Mesenchymal stem cell (in vitro differentiated cells and primary cell): Measurements from ENCODE around the gene SBNO1.

Experiments used
- DNase-seq: peaks from one replicate; pipeline ENCODE4 v3.0.0-alpha.2; 2013
- H2AFZ ChIP-seq: one replicate; pipeline ENCODE4 v1.6.1; 2013; ENCODE audit warnings: low read depth, mild to moderate bottlenecking, control low read depth, inconsistent platforms, low read length, moderate library complexity
- H2AK5ac ChIP-seq: 2 replicates; pipeline ENCODE4 v1.6.1; 2013; ENCODE audit warnings: low read length, moderate library complexity, mild to moderate bottlenecking, inconsistent platforms; ENCODE audit not compliant: severe bottlenecking
- H2BK120ac ChIP-seq: one replicate; pipeline ENCODE4 v1.6.1; 2013; ENCODE audit warnings: low read depth, mild to moderate bottlenecking, inconsistent platforms, low read length, moderate library complexity
- H2BK12ac ChIP-seq, 2 experiments: one replicate each; pipeline ENCODE4 v1.6.1; 2013; ENCODE audit warnings: inconsistent platforms in 2 of 2, low read length in 2 of 2, mild to moderate bottlenecking in 2 of 2, moderate library complexity in 2 of 2, control low read depth in 1 of 2
- H2BK15ac ChIP-seq: one replicate; pipeline ENCODE4 v1.6.1; 2013; ENCODE audit warnings: mild to moderate bottlenecking, low read depth, inconsistent platforms; ENCODE audit not compliant: poor library complexity, severe bottlenecking
- H2BK5ac ChIP-seq: 2 replicates; pipeline ENCODE4 v1.6.1; 2013; ENCODE audit warnings: low read depth, mild to moderate bottlenecking, low read length, control low read depth, inconsistent platforms; ENCODE audit not compliant: poor library complexity, severe bottlenecking
- H3K14ac ChIP-seq, 2 experiments: one replicate each; pipeline ENCODE4 v1.6.1; 2013; ENCODE audit warnings: inconsistent platforms in 2 of 2, low read length in 2 of 2, control low read depth in 1 of 2, mild to moderate bottlenecking in 1 of 2, moderate library complexity in 1 of 2
- H3K18ac ChIP-seq, 2 experiments: one replicate each; pipeline ENCODE4 v1.6.1; 2013; ENCODE audit warnings: inconsistent platforms in 2 of 2, low read length in 2 of 2, control low read depth in 1 of 2, low read depth in 1 of 2, mild to moderate bottlenecking in 1 of 2
- H3K23ac ChIP-seq, 2 experiments: one replicate each; pipeline ENCODE4 v1.6.1; 2013; ENCODE audit warnings: inconsistent platforms in 2 of 2, low read length in 2 of 2, mild to moderate bottlenecking in 2 of 2, moderate library complexity in 2 of 2, control low read depth in 1 of 2
- H3K27ac ChIP-seq: 2 replicates; pipeline ENCODE4 v1.5.1; 2013; ENCODE audit warnings: mild to moderate bottlenecking, moderate library complexity, low read length, control low read depth, inconsistent platforms; ENCODE audit not compliant: poor library complexity, severe bottlenecking
- H3K27me3 ChIP-seq, 2 experiments: 2 replicates each; pipeline versions ENCODE4 v1.6.1 to v1.7.0; 2013; ENCODE audit warnings: low read length in 2 of 2, mild to moderate bottlenecking in 2 of 2, moderate library complexity in 2 of 2, control low read depth in 1 of 2, inconsistent platforms in 1 of 2; ENCODE audit not compliant: control insufficient read depth in 1 of 2, insufficient read depth in 1 of 2
- H3K36me3 ChIP-seq, 2 experiments: 2 replicates each; pipeline versions ENCODE4 v1.6.1 to v1.7.0; 2013; ENCODE audit warnings: low read length in 2 of 2, control low read depth in 1 of 2, inconsistent platforms in 1 of 2, low read depth in 1 of 2, mild to moderate bottlenecking in 1 of 2; ENCODE audit not compliant: insufficient read depth in 2 of 2, control insufficient read depth in 1 of 2
- H3K4ac ChIP-seq, 2 experiments: one replicate each; pipeline ENCODE4 v1.6.1; 2013; ENCODE audit warnings: inconsistent platforms in 2 of 2, low read length in 2 of 2, mild to moderate bottlenecking in 2 of 2, moderate library complexity in 2 of 2, control low read depth in 1 of 2, low read depth in 1 of 2
- H3K4me1 ChIP-seq: 2 replicates; pipeline ENCODE4 v1.6.1; 2013; ENCODE audit warnings: low read depth, low read length, control low read depth; ENCODE audit not compliant: control insufficient read depth, insufficient read depth
- H3K4me2 ChIP-seq: 2 replicates; pipeline ENCODE4 v1.6.1; 2013; ENCODE audit warnings: low read length, mild to moderate bottlenecking, inconsistent platforms; ENCODE audit not compliant: poor library complexity, severe bottlenecking
- H3K4me3 ChIP-seq, 2 experiments: 2 replicates each; pipeline versions ENCODE4 v1.5.1 to v1.7.0; 2013; ENCODE audit warnings: low read length in 2 of 2, mild to moderate bottlenecking in 2 of 2, control low read depth in 1 of 2, low read depth in 1 of 2; ENCODE audit not compliant: insufficient read depth in 1 of 2
- H3K79me1 ChIP-seq: replicated peaks from 2 replicates; pipeline ENCODE4 v1.6.1; 2013; ENCODE audit warnings: mild to moderate bottlenecking, control low read depth, low read length, inconsistent platforms; ENCODE audit not compliant: poor library complexity, severe bottlenecking
- H3K9ac ChIP-seq: 2 replicates; pipeline ENCODE4 v1.7.0; 2013; ENCODE audit warnings: mild to moderate bottlenecking, low read length, moderate library complexity
- H3K9me3 ChIP-seq: 2 replicates; pipeline ENCODE4 v1.7.0; 2013; ENCODE audit warnings: mild to moderate bottlenecking, low read length; ENCODE audit not compliant: control insufficient read depth
- H4K8ac ChIP-seq: one replicate; pipeline ENCODE4 v1.6.1; 2013; ENCODE audit warnings: inconsistent platforms, mild to moderate bottlenecking, low read length, moderate library complexity
- H4K91ac ChIP-seq: one replicate; pipeline ENCODE4 v1.6.1; 2013; ENCODE audit warnings: mild to moderate bottlenecking, low read length, inconsistent platforms
- WGBS: methylation state at CpG from one replicate; pipeline ENCODE4 v1.1.7; 2013; ENCODE audit warnings: mixed read lengths; 5-methylcytosine and 5-hydroxymethylcytosine counted together

SBNO1 gene

GRCh38 chr12:123261196-123261595 is 103.5 kb downstream of the SBNO1 start:
- Histone ChIP-seq H3K4me1 (peaks cover 7% of the 10 kb centered on the region), H3K27me3 (no peaks in the 10 kb centered on the region), H3K23ac (no peak overlapping the region), H3K18ac (no peak overlapping the region), H3K4me2 (no peak overlapping the region), H2AK5ac (no peak overlapping the region), H2BK15ac (no peak overlapping the region), H3K36me3 (peaks cover 68 to 85% of the 10 kb centered on the region in 2 experiments), H3K4me3 (no peak overlapping the region), H3K14ac (no peak overlapping the region), H2BK120ac (no peak overlapping the region), H2BK5ac (no peak overlapping the region), H3K27ac (no peak overlapping the region), H4K91ac (no peak overlapping the region), H2AFZ (no peak overlapping the region), H3K4ac (no peak overlapping the region), H3K9me3 (no peaks in the 10 kb centered on the region), H4K8ac (no peak overlapping the region), H3K79me1 (peaks cover 17% of the 10 kb centered on the region), H3K9ac (no peak overlapping the region), H2BK12ac (no peak overlapping the region)
- 100% methylated on average over 2 of the region's 4 CpGs for WGBS
- DNase-seq: no peak

GRCh38 chr12:123260081-123260480 is 104.6 kb downstream of the SBNO1 start:
- DNase-seq: no peak
- Histone ChIP-seq H3K4me1 (peaks cover 7% of the 10 kb centered on the region), H3K27me3 (no peaks in the 10 kb centered on the region), H2AK5ac (no peak overlapping the region), H3K23ac (no peak overlapping the region), H3K18ac (no peak overlapping the region), H2BK5ac (no peak overlapping the region), H3K9ac (no peak overlapping the region), H3K79me1 (peaks cover 16% of the 10 kb centered on the region), H3K27ac (no peak overlapping the region), H2AFZ (no peak overlapping the region), H3K4ac (no peak overlapping the region), H4K91ac (no peak overlapping the region), H2BK15ac (no peak overlapping the region), H3K9me3 (no peaks in the 10 kb centered on the region), H2BK12ac (no peak overlapping the region), H3K4me2 (no peak overlapping the region), H2BK120ac (no peak overlapping the region), H3K36me3 (peaks cover 62 to 89% of the 10 kb centered on the region in 2 experiments), H3K4me3 (no peak overlapping the region), H4K8ac (no peak overlapping the region), H3K14ac (no peak overlapping the region)
- 91% methylated on average over 9 of the region's 9 CpGs for WGBS

DNA sequence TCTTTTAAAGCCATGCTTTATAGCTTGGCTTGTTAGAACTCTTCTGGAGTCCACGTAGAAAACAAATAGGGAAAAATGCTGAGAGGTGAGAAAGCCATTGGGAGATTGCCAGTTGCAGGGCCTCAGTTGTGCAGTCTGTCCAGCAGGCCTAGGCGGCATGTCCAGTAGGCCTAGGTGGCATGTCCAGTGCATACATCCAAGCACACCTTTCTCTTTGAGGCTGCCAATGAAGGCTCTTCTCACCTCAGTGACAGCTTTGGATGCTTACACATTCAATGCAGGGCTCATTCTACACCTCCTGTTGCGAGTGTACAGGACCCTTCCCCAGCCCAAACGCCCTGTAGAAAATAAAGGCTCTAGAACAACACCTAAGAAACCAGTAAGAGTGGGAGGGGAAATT is 106.1 kb downstream of the SBNO1 start:
- Histone ChIP-seq H2BK120ac (no peak overlapping the region), H3K27ac (peak overlapping the region; percentile 11), H3K4me3 (no peak overlapping the region), H2BK5ac (no peak overlapping the region), H3K23ac (no peak overlapping the region), H3K4me1 (peaks cover 6% of the 10 kb centered on the region), H2AK5ac (no peak overlapping the region), H2AFZ (no peak overlapping the region), H3K9me3 (no peaks in the 10 kb centered on the region), H4K91ac (no peak overlapping the region), H3K79me1 (peaks cover 18% of the 10 kb centered on the region), H3K18ac (no peak overlapping the region), H3K4ac (no peak overlapping the region), H2BK12ac (no peak overlapping the region), H3K27me3 (no peaks in the 10 kb centered on the region), H4K8ac (no peak overlapping the region), H3K9ac (no peak overlapping the region), H3K14ac (no peak overlapping the region), H2BK15ac (no peak overlapping the region), H3K36me3 (peaks cover 64 to 91% of the 10 kb centered on the region in 2 experiments), H3K4me2 (no peak overlapping the region)
- WGBS: 95% methylated on average over 2 of the region's 4 CpGs
- no peak for DNase-seq

- H2BK12ac ChIP-seq: no peak overlapping the region
- H3K4me2 ChIP-seq: no peak overlapping the region
- no peak overlapping the region for H3K27ac ChIP-seq
- H3K4ac ChIP-seq: no peak overlapping the region
- no peak overlapping the region for H4K8ac ChIP-seq
- peaks cover 54 to 83% of the 10 kb centered on the region in 2 experiments for H3K36me3 ChIP-seq
- H3K18ac ChIP-seq: no peak overlapping the region
- no peak overlapping the region for H4K91ac ChIP-seq
- H3K23ac ChIP-seq: no peak overlapping the region
- H2AK5ac ChIP-seq: no peak overlapping the region
- peaks cover 23% of the 10 kb centered on the region for H3K79me1 ChIP-seq
- H3K4me1 ChIP-seq: peaks cover 15% of the 10 kb centered on the region
- no peaks in the 10 kb centered on the region for H3K27me3 ChIP-seq
- no peak overlapping the region for H3K14ac ChIP-seq
- H2BK5ac ChIP-seq: no peak overlapping the region
- H3K4me3 ChIP-seq: no peak overlapping the region
- no peak overlapping the region for H2AFZ ChIP-seq
- DNase-seq: no peak
- H2BK15ac ChIP-seq: no peak overlapping the region
- no peaks in the 10 kb centered on the region for H3K9me3 ChIP-seq
- no peak overlapping the region for H3K9ac ChIP-seq
- 95% methylated on average over 5 of the region's 5 CpGs for WGBS
- no peak overlapping the region for H2BK120ac ChIP-seq
Observed at GRCh38 chr12:123254853-123255446, 109.7 kb downstream of the SBNO1 start.
